GM12878 (cell line): ENCODE measurements around the gene AMBRA1. TPM values are rescaled to one million over a fixed set of nuclear protein-coding genes. Genes with fewer than 3 reads are reported as not detected.

Experiments
- ATAC-seq: fragments of 200-7000 bp; cut with Tn5 transposase; 3 replicates; pipeline ENCODE4 v1.9.1; 2020; ENCODE audit warnings: mild to moderate bottlenecking, moderate library complexity
- BruUV-seq: library from RNA; stranded (reverse); fragments of 400-500 nt; replicated peaks from 2 replicates; lab custom pipeline; 2021; lab: Mats Ljungman, UMichigan
- CTCF ChIA-PET: fragments of 300-600 bp; sonication (Branson Sonifier 250); formaldehyde crosslinking; extraction: SDS; loops from one replicate; lab custom pipeline; 2021; ENCODE audit warnings: inconsistent platforms; lab: Yijun Ruan, JAX
- POLR2A ChIA-PET: fragments of 350-600 bp; formaldehyde crosslinking; extraction: SDS; loops from one replicate; lab custom pipeline; 2021; ENCODE audit warnings: inconsistent platforms; lab: Charles Lee
- RAD21 ChIA-PET: fragments of 300-600 bp; sonication (Branson Sonifier 250); formaldehyde crosslinking; loops from one replicate; lab custom pipeline; 2023; ENCODE audit warnings: antibody characterized with exemption; ENCODE audit not compliant: unreplicated experiment; lab: Charles Lee
- SMC1A ChIA-PET: fragments of 300-600 bp; sonication (Branson Sonifier 250); formaldehyde crosslinking; loops from one replicate; lab custom pipeline; 2023; ENCODE audit not compliant: unreplicated experiment, uncharacterized antibody; lab: Charles Lee
- DNase-seq: peaks from one replicate; pipeline ENCODE4 v3.0.0-alpha.2; 2011; ENCODE audit warnings: low read depth, low spot score
- FAIRE-seq: peaks from 3 replicates; lab custom pipeline; 2011; peaks lifted over from hg19 to GRCh38; lab: Jason Lieb, UNC
- H2AFZ ChIP-seq: 2 replicates; pipeline ENCODE4 v1.6.0; 2011; ENCODE audit warnings: low read depth, low read length, control low read depth; ENCODE audit not compliant: control insufficient read depth
- H3K27ac ChIP-seq: 2 replicates; pipeline ENCODE4 v1.5.1; 2011; ENCODE audit warnings: control low read depth; ENCODE audit not compliant: control insufficient read depth, insufficient read depth
- H3K27me3 ChIP-seq, 2 experiments: replicated peaks in 1 of 2; 2 replicates each; pipeline versions ENCODE4 v1.6.0 to v1.6.1; 2011; ENCODE audit warnings: low read length in 1 of 2; ENCODE audit not compliant: control insufficient read depth in 2 of 2, insufficient read depth in 2 of 2
- H3K36me3 ChIP-seq, 2 experiments: 2 replicates each; pipeline ENCODE4 v1.5.1; 2011; ENCODE audit warnings: low read length in 1 of 2; ENCODE audit not compliant: control insufficient read depth in 2 of 2, insufficient read depth in 2 of 2
- H3K4me1 ChIP-seq: 2 replicates; pipeline ENCODE4 v1.6.1; 2011; ENCODE audit warnings: mild to moderate bottlenecking, low read length, moderate library complexity, mixed read lengths; ENCODE audit not compliant: control insufficient read depth, insufficient read depth
- H3K4me2 ChIP-seq: 2 replicates; pipeline ENCODE4 v1.6.0; 2011; ENCODE audit warnings: control low read depth; ENCODE audit not compliant: control insufficient read depth, insufficient read depth
- H3K4me3 ChIP-seq: fragments of 200-600 bp; sonication (generic); 2 replicates; pipeline ENCODE4 v1.5.1; 2016
- H3K79me2 ChIP-seq: 2 replicates; pipeline ENCODE4 v1.6.0; 2011; ENCODE audit warnings: low read length; ENCODE audit not compliant: control insufficient read depth, insufficient read depth
- H3K9ac ChIP-seq: 2 replicates; pipeline ENCODE4 v1.8.0; 2011; ENCODE audit warnings: low read length, control low read depth, mixed read lengths; ENCODE audit not compliant: control insufficient read depth, insufficient read depth
- H3K9me3 ChIP-seq: replicated peaks from 3 replicates; pipeline ENCODE4 v1.5.1; 2011; ENCODE audit warnings: mild to moderate bottlenecking, low read length; ENCODE audit not compliant: control insufficient read depth, insufficient read depth
- H4K20me1 ChIP-seq: 2 replicates; pipeline ENCODE4 v1.6.0; 2011; ENCODE audit not compliant: control insufficient read depth, insufficient read depth
- CBX5 ChIP-seq: sonication (generic); IDR thresholded peaks from 2 replicates; pipeline ENCODE4 v1.6.1; 2016; ENCODE audit warnings: low read depth, moderate library complexity, mild to moderate bottlenecking, inconsistent platforms
- CHD2 ChIP-seq: IDR thresholded peaks from 2 replicates; pipeline ENCODE4 v1.6.1; 2011; ENCODE audit warnings: low read depth, low read length, improper control_type of control experiment, borderline replicate concordance
- DPF2 ChIP-seq: fragments of 450-650 bp; IDR thresholded peaks from 2 replicates; pipeline ENCODE4 v1.6.1; 2017; ENCODE audit warnings: mild to moderate bottlenecking
- EP300 ChIP-seq, 2 experiments: fragments of 150-350 bp in 1 of 2; IDR thresholded peaks; 2 replicates each; pipeline ENCODE4 v1.6.1; 2011 to 2012; ENCODE audit warnings: low read depth in 2 of 2, low read length in 2 of 2, borderline replicate concordance in 1 of 2, improper control_type of control experiment in 1 of 2, inconsistent platforms in 1 of 2; ENCODE audit not compliant: control insufficient read depth in 1 of 2
- FOS ChIP-seq: IDR thresholded peaks from 3 replicates; pipeline ENCODE4 v1.6.1; 2011; ENCODE audit warnings: borderline replicate concordance; ENCODE audit not compliant: insufficient read length; ENCODE audit errors: extremely low read depth
- HDAC2 ChIP-seq: fragments of 200-600 bp; sonication (generic); IDR thresholded peaks from 2 replicates; pipeline ENCODE4 v1.6.1; 2017
- HDAC6 ChIP-seq: fragments of 200-600 bp; sonication (generic); IDR thresholded peaks from one replicate; pipeline ENCODE4 v1.8.0; 2017; ENCODE audit warnings: antibody characterized with exemption; ENCODE audit not compliant: unreplicated experiment
- HDGF ChIP-seq: fragments of 450-650 bp; IDR thresholded peaks from 2 replicates; pipeline ENCODE4 v1.6.1; 2016; ENCODE audit warnings: antibody characterized with exemption
- IKZF2 ChIP-seq, 2 experiments: fragments of 450-650 bp; IDR thresholded peaks; 2 replicates each; pipeline ENCODE4 v1.6.1; 2017; ENCODE audit warnings: mild to moderate bottlenecking in 2 of 2, moderate library complexity in 2 of 2
- KAT2A ChIP-seq: conservative IDR thresholded peaks from 2 replicates; pipeline ENCODE4 v1.6.1; 2011; ENCODE audit warnings: low read depth, low read length; ENCODE audit not compliant: control insufficient read depth
- MTA2 ChIP-seq: fragments of 450-650 bp; IDR thresholded peaks from 2 replicates; pipeline ENCODE4 v1.6.1; 2016; ENCODE audit warnings: low read depth, mild to moderate bottlenecking, moderate library complexity
- NFYA ChIP-seq: IDR thresholded peaks from 2 replicates; pipeline ENCODE4 v1.6.1; 2011; ENCODE audit warnings: low read depth, mild to moderate bottlenecking, low read length, improper control_type of control experiment, borderline replicate concordance
- NR2C2 ChIP-seq: IDR thresholded peaks from 2 replicates; pipeline ENCODE4 v1.6.1; 2011; ENCODE audit warnings: borderline replicate concordance, low read depth; ENCODE audit not compliant: control insufficient read depth, insufficient read length
- POLR2A ChIP-seq: IDR thresholded peaks from 2 replicates; pipeline ENCODE4 v1.6.1; 2011; ENCODE audit warnings: low read depth, mild to moderate bottlenecking, low read length
- POLR2AphosphoS2 ChIP-seq: IDR thresholded peaks from 2 replicates; pipeline ENCODE4 v1.6.1; 2011; ENCODE audit warnings: low read depth, mild to moderate bottlenecking, low read length, improper control_type of control experiment, moderate library complexity
- POLR2AphosphoS5 ChIP-seq: IDR thresholded peaks from 2 replicates; pipeline ENCODE4 v1.6.1; 2011; ENCODE audit warnings: mild to moderate bottlenecking, low read length, inconsistent platforms
- RBBP5 ChIP-seq: fragments of 200-600 bp; sonication (generic); conservative IDR thresholded peaks from 2 replicates; pipeline ENCODE4 v1.6.1; 2016
- TARDBP ChIP-seq: IDR thresholded peaks from 2 replicates; pipeline ENCODE4 v1.6.1; 2016; ENCODE audit warnings: borderline replicate concordance
- TCF12 ChIP-seq: IDR thresholded peaks from 2 replicates; pipeline ENCODE4 v1.6.1; 2011; ENCODE audit warnings: low read depth, mild to moderate bottlenecking, low read length
- ZNF274 ChIP-seq: IDR thresholded peaks from one replicate; pipeline ENCODE4 v1.8.0; 2011; ENCODE audit not compliant: insufficient read length, insufficient read depth
- WGBS: methylation state at CpG from one replicate; pipeline ENCODE4 v1.1.6; 2016; ENCODE audit warnings: low lambda C conversion rate; ENCODE audit not compliant: insufficient replicate concordance, insufficient coverage; ENCODE audit errors: missing lambda C conversion rate; 5-methylcytosine and 5-hydroxymethylcytosine counted together
- in situ Hi-C: fragments of 300-500 bp; cut with MboI; formaldehyde crosslinking; loops from 9 replicates; pipeline ENCODE4 v1.14.3; 2018; ENCODE audit warnings: mixed read lengths
- intact Hi-C: fragments of 100-400 bp; cut with micrococcal nuclease; formaldehyde crosslinking; loops from one replicate; pipeline ENCODE4 v1.14.2; 2022; ENCODE audit not compliant: unreplicated experiment
- polyA plus RNA-seq, 11 experiments: library from polyadenylated mRNA; depleted of rRNA in 4 of 11; unstranded in 6 of 11; stranded (reverse) in 5 of 11; fragments of >200 nt; fragmentation: Nextera tagmentation in 4 of 11; fragmentation: Illumina TruSeq in 1 of 11; extraction: Ambion mirVana in 4 of 11; extraction: Trizol in 1 of 11; gene quantifications; 1 replicate in 1 of 11; 2 replicates in 10 of 11; pipeline versions ENCODE4 v1.2.1 to v1.2.3, GENCODE V29; 2011 to 2016; ENCODE audit warnings: inconsistent platforms in 2 of 11, missing spikeins in 2 of 11, low read depth in 1 of 11
- total RNA-seq, 4 experiments: library from RNA; depleted of rRNA in 3 of 4; stranded (reverse); fragments of >200 nt in 3 of 4; fragmentation: Illumina TruSeq in 1 of 4; extraction: Trizol in 1 of 4; gene quantifications; 2 replicates each; pipeline versions ENCODE4 v1.2.1 to v1.2.3, GENCODE V29; 2013 to 2021

AMBRA1 gene
- total and polyA plus RNA-seq, 10 of the 15 experiments (the other 5 are each of a cell fraction or from before 2014, with no cell fraction given): 0.57 to 34.3 (median 13.7) TPM

DNA sequence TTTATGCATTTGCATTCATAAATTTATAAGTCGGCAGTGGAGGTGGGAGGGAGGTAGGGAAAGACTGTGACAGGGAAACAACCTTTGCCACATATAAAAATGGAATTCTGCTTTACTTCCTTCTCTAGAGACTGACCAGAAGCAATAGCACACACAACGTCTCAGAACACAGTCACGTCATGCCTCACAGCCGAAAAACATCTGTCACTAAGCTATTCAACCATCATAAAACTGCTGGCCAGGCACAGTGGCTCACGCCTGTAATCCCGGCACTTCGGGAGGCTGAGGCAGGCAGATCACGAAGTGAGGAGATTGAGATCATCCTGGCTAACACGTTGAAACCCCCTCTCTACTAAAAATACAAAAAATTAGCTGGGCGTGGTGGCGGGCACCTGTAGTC lies 101.3 kb downstream of the AMBRA1 start:
- Histone ChIP-seq H3K4me2 (no peak overlapping the region), H3K27me3 (no peaks in the 10 kb centered on the region), H3K36me3 (peaks cover 0 to 10% of the 10 kb centered on the region in 2 experiments; a peak in 3 of 4 replicates), H3K4me3 (no peak overlapping the region), H4K20me1 (no peaks in the 10 kb centered on the region), H3K4me1 (peaks cover 8% of the 10 kb centered on the region), H3K27ac (no peak overlapping the region), H3K9me3 (no peaks in the 10 kb centered on the region), H3K9ac (no peak overlapping the region), H3K79me2 (no peaks in the 10 kb centered on the region), H2AFZ (no peak overlapping the region)
- POLR2A ChIA-PET: interaction anchor here (1.3 to 1.8 kb wide), 2 partner anchors 9 to 12 kb away, joined by 3 to 5 read pairs; no protein-coding TSS in a partner anchor
- FAIRE-seq: no peak
- no peak for ATAC-seq
- in situ Hi-C loops: no loop called here
- intact Hi-C loops: no loop called here
- DNase-seq: no peak
- 87% methylated on average over 11 of the region's 11 CpGs for WGBS
- CTCF ChIA-PET: interaction anchor here (0.8 to 7.9 kb wide), 13 partner anchors 10 to 132 kb away, joined by 3 to 146 read pairs (median 37); no protein-coding TSS in a partner anchor
- TSS peak; percentile 11 for BruUV-seq
- SMC1A ChIA-PET: interaction anchor here (1.3 to 8.7 kb wide), 5 partner anchors 7 to 55 kb away, joined by 10 to 167 read pairs (median 51); no protein-coding TSS in a partner anchor
- TF ChIP-seq MTA2 (no peak), EP300 (IDR thresholded peaks at IDR 0.05; ENCODE audit: borderline replicate concordance in 1 of 2, control insufficient read depth in 1 of 2, low read depth in 2 of 2, low read length in 2 of 2) (no peak), FOS (no peak), POLR2AphosphoS2 (no peak), CBX5 (no peak), DPF2 (no peak), POLR2A (no peak), TARDBP (no peak), POLR2AphosphoS5 (no peak), ZNF274 (no peak), RBBP5 (no peak), NFYA (no peak), HDGF (no peak), TCF12 (no peak), NR2C2 (no peak), HDAC6 (no peak), CHD2 (no peak), IKZF2 (IDR thresholded peaks at IDR 0.05) (no peak), HDAC2 (no peak), KAT2A (no peak)
- RAD21 ChIA-PET: interaction anchor here (1.2 to 6.5 kb wide), 5 partner anchors 13 to 140 kb away, joined by 3 to 130 read pairs (median 30); no protein-coding TSS in a partner anchor
